ENCODE data around the gene CDH23.

The CDH23 gene

DNA sequence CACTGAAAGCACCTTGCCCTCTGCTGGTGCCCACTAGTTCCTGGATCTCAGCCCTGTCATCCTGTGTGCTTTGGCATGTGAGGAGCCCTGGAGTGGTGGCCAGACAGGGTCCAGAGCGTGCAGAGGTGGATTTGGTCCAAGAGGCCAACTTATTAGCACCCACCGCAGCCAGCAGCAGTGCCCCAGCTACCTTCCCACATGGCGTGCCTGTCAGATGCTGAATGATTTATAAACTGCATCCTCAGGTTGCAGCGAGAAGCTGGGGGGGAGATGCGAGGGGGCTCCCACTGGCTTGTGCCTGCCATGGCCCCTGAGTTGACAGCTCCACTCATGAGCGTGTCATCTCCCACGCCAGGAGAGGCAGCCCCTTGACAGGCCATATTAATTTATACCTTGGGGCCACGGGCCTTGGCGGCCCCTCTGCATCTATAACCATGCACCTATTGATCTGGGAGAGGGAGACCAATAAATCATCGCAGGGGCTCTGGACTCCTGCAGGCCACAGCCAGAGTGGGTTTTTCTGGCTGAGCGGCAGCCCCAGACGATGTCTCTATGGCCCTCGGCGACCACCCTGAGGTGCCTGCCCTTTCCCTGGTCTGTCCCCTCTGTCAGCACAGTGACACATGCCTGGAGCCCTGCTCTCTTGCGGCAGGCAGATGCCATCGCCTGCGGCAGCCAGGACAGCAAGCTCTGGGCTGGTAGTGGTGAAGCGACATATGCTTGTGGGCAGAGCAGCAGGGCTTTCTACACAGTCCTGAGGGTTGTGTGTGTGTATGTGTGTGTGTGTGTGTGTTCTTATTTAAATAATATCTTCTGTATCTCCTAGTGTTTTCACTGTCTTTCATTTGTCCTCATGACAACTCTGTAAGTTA, 120.8 kb downstream of the CDH23 start:
- DNase-seq = no peak

- no peak for DNase-seq
Measured at GRCh38 chr10:71520042-71520441, 123.3 kb downstream of the CDH23 start.

DNA sequence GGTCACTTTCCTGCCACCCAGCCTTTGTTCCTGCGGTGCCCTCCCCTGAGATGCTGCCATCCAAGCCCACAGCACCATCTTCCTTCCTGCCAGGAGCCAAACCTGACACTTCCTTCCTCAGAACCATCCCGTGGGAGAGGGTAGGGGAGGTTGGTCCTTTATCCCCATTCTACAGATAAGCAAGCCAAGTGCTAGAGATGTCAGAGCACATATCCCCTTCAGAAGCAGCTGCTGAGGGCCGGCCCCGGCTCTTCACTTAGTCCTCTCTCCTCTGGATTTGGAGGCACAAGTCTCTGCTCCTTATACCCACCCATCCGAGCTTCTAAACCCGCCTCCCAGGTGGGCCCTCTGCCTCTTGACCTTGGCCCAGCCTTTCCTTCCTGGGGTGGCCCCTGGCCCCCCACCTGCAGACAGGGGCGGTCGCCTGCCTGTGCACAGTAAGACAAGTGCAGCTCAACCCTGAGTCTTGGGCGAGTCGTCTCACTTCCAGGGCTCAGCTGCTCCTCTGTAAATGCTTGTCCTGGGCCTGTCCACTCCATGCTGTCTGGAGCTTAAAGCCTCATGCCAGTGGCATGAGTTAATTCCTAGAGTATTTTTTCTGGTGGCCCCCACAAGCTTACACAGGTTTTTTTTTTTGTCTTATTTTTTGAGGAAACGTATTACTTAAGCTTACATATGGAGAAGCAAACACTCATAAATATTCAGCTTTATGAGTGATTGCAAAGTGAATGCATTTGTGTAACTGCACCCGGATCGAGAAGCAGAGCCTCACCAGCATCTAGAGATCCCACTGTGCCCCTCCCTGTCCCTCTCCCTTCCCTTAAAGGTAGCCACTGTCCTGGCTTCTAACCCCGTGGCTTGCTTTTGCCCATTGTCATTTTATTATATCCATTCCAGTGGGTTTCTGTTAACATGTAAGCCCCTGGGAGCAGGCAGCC, 125.1 kb downstream of the CDH23 start:
- no peak for DNase-seq

DNA sequence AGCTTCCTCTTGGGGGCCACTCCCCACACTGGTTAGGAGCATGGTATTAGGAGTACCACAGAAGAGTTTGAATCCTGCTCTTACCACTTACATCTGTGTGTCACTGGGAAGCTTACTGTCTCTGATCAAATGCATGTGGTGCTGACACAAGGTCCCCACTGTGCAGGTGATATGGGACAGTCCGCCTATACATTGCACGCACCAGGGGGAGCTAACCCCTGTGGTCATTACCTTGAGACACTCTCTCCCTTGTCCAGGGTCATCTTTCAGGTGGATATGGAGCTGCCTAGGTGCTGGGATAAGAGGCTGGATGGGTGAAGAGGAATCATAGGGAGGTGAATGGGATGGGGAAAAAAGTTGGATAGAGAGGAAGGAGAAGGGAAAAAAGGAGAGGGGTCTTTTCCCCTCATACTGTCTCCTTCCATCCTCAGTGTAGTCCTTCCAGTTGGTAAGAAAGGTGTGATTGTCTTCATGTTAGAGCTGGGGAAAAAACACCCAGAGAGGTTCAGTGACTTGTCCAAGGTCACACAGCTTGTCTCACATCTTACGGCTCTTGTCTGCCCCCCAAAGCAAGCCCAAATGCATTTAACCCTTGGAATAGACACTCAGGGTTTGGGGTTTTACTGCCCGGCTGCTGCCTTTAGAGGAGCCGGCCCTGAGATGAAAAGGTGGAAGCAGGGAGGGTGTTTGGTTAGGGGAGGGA, 125.9 kb downstream of the CDH23 start:
- no peak for DNase-seq

GRCh38 chr10:71523756-71524155, 127.0 kb downstream of the CDH23 start:
- no peak for DNase-seq

- DNase-seq = no peak
Measured at GRCh38 chr10:71525092-71525491, 128.4 kb downstream of the CDH23 start.

DNA sequence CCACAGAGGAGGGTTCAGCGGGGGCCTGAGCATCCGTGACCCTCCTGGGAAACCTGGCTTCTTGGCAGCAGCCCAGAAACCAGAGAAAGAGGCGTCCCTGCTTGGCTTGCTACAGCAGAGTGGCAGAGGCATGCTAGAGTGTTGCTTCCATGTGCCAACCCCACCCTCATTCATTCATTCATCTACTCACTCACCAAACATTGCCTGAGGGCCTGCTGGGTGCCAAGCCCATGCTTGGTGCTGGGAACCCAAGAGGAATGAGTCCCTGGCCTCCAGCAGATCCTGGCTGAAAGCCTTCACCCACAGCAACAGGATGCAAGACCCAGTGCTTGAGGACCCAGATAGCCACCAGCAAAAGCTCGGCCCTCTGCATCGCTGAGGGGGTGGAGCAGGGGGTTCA, 129.0 kb downstream of the CDH23 start:
- no peak for DNase-seq

GRCh38 chr10:71526653-71527052, 129.9 kb downstream of the CDH23 start:
- DNase-seq = no peak

DNA sequence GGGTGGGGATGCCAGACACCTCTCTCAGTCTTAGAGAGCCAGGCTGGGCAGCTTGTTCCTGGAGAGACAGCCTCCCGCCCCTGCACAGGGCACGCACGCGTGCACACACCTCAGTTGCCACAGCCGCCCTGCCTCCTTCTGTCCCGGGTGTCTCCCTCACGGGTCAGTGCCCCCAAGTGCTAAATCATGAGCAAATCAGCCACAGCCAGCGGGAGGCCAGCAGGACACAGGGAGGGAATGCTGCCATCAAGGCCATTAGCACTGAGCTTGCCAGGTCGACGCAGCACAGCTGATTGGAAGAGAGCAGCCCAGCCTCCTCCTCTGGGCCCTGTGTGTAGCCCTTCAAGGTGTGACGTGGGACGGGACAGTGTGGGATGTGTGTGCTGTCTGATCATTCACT, 130.4 kb downstream of the CDH23 start:
- DNase-seq = no peak

- DNase-seq = no peak
Measured at GRCh38 chr10:71528371-71529206, 131.9 kb downstream of the CDH23 start.

DNA sequence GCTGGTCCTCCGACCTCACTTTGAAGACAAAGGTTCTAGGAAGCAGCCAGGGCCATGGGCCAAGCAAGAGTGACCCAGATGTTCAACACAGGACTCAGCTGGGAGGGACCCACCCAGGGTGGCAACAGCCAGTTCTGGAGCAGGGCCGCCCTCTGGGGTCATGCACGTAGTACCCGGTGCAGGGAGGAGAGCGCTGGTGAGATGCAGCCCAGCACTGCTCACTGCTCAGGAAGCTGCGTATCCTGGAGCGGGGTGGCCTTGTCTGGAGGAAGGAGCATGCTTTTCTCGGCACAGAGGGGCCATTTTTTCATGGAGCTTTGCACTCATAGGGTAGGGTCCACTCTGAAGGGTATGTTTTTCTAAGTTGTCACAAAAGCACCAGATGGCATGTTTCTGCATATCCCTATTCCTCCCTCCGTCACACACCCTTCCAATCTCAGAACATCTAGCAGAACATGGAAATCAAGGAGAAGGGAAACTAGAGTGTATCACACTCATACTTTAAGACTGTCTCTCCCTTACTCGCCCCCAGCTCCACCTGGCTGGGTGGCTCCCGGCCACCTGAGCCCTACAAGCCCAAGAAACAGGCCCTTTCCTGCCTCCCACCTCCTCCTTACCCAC, 132.6 kb downstream of the CDH23 start:
- no peak for DNase-seq

GRCh38 chr10:71530781-71531180, 134.1 kb downstream of the CDH23 start:
- DNase-seq = no peak

GRCh38 chr10:71531485-71532446, 135.0 kb downstream of the CDH23 start:
- DNase-seq = no peak

DNA sequence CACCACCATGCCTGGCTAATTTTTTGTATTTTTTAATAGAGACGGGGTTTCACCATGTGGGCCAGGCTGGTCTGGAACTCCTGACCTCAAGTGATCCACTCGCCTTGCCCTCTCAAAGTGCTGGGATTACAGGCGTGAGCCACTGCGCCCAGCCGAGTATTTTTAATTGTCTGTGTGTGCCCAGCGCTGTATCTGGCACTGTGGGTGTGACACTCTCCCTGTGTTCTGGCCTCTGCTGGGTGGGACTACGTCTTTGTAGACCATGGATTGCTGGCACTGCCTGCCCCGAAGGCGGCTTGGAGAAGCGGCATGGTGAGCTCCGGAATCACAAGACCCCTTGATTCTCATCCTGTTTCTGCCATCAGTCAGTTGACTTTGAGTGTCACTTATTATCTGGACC, 136.2 kb downstream of the CDH23 start:
- DNase-seq = no peak

DNA sequence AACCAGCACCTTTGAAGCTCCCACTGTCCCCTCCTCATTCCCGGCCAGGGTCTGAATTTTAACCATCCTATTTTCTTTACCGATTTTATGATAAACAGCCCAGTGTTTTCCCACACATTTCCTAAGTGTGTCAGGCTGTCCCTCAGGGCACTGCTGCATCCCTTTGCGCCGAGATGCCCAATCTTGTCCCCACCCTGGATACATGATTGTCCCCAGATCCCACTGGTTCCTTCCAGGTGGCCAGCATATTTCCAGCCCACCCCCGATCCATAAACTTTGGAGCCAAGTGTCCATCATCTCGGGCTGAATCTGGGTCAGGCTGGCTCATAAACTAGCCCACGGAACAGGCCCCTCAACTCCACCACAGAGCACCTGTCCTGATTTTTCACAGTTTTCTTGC, 137.2 kb downstream of the CDH23 start:
- no peak for DNase-seq

DNA sequence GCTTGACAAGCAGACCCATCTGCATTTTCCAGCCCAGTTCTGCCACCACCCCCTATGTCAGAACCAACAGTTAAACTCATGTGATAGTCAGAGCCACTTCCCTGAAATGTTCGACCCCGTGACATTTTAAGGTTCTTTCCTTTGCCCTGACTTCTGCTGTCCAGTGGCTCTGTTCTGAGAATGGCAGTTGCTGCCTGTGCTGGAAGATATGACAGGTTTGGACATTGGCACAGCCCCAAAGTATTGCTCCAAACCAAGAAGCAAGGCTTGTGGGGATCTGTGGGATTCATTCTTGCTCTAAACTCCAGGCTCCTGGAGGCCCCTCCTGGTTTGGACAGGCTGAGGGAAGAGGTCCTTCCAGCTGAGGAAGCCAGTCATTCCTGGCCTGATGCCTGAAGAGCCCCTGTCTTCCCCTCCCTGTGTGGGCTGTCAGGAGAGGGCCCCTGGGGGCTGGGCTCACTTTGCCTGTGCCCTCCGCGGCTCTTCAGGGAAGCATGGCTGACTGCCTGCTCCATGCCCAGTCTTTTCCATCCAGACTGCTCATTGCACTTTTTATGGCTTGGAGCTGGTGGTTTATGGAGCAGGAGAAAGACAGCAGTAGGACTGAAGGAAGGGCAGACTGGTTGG, 138.0 kb downstream of the CDH23 start:
- DNase-seq = no peak

DNA sequence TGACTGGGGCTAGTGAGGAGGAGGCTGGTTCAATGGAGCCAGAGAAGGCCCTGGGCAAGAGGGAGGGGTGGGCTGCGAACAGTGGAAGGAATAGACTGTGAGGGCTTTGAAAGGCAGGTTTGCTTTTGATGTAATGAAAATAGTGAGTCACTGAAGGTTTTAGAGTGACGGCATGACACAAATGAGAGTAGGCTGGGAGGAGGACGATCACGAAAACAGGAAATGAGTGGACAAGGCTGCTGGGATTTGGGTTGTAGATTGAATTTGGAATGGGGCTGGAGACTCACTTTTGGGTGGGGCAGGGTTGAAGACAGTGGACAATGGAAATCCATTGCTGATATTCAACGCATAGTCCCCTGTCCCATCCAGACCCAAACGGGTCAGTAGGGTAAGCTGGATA, 139.6 kb downstream of the CDH23 start:
- DNase-seq = no peak

- DNase-seq = no peak
Measured at GRCh38 chr10:71537125-71537524, 140.4 kb downstream of the CDH23 start.

GRCh38 chr10:71537681-71538080, 141.0 kb downstream of the CDH23 start:
- DNase-seq = no peak

DNA sequence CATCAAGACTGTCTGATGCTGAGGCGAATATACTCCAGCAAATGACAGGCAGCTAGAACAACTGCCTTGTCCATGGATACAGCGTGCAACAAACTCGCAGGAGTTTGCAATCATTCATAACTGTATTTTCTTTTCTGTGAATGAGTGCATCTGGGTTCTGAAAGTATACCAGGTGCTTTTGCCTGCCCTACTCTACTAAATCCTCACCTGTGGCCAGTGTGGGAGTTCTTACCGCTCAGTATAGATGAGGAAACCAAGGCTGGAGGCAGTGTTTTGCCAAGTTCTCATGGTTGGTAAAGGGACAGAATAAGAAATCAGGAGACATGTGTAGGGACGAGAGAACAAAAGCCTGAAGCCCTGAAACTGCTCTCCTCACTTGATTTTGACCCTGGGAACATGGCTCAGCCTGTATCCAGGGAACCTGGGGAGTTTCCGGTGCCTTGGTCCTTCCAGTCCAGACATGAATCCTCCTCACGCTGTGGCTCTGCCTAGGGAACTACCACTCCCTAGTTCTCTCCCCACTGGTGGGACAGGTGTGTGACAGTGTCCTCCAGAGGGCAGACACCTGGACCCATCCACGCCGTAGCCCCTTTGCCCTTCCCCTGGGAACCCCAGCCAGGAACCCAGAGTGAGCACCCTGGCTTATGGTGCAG, 142.0 kb downstream of the CDH23 start:
- no peak for DNase-seq

Measured in NCI-H2227 treated with DMSO at 0.1 percent for 48 hours (cell line).